SU-DHL-6 (cell line): Measurements from ENCODE around the gene NUDT16L1.
"Not testable (repeated sequence)": the region's sequence is repeated elsewhere in the genome, so short reads cannot be mapped to it uniquely, and the experiment has no call there.

Experiments
- CTCF ChIP-seq: fragments of 200-600 bp; sonication (generic); IDR thresholded peaks from one replicate; pipeline ENCODE4 v1.5.1; 2017; ENCODE audit warnings: antibody characterized with exemption, mild to moderate bottlenecking, low read length, moderate library complexity; ENCODE audit not compliant: insufficient read depth, poor library complexity, severe bottlenecking
- EZH2phosphoT487 ChIP-seq: fragments of 200-600 bp; sonication (generic), shearing (Covaris generic); conservative IDR thresholded peaks from 2 replicates; pipeline ENCODE4 v1.6.1; 2018; ENCODE audit warnings: mild to moderate bottlenecking, antibody characterized with exemption, low read length, moderate library complexity, mixed read lengths

GRCh38 chr16:4650443-4651074 lies 42.8 kb upstream of the NUDT16L1 start:
- peak; percentile 80 for TF ChIP-seq CTCF
- TF ChIP-seq EZH2phosphoT487, result not testable (repeated sequence)
